ENCODE measurements around the gene F2R.
"Not testable (repeated sequence)": the region's sequence is repeated elsewhere in the genome, so short reads cannot be mapped to it uniquely, and the experiment has no call there.

F2R gene

DNA sequence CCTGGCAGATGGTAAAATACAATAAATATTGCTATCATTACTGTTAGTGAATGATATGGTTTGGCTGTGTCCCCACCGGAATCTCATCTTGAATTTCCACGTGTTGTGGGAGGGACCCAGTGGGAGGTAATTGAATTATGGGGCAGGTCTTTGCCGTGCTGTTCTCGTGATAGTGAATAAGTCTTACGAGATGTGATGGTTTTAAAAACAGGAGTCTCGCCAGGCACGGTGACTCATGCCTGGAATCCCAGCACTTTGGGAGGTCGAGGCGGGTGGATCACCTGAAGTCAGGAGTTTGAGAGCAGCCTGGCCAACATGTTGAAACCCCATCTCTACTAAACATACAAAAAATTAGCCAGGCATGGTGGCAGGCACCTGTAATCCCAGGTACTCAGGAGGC is 45.2 kb downstream of the F2R start:
- not testable (repeated sequence) for DNase-seq

DNA sequence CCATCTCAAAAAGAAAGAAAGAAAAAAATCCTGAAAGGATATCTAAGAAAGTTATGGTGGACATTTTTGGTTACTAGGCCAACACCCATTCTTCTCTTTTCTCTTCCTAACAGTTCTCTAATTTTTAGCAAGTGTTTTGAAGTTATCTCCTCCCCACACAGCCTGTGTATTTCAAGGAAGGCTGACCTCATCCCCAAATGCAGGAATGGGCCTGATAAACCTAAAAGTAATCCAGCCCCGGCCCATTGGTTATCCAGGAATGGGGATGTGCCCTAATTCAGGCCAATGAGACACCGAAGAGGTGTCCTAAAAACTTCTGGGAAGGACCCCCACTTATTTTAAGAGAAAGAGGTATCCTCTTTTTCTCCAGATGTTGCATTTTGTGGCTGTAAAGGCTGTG is 46.6 kb downstream of the F2R start:
- no peak for DNase-seq

DNA sequence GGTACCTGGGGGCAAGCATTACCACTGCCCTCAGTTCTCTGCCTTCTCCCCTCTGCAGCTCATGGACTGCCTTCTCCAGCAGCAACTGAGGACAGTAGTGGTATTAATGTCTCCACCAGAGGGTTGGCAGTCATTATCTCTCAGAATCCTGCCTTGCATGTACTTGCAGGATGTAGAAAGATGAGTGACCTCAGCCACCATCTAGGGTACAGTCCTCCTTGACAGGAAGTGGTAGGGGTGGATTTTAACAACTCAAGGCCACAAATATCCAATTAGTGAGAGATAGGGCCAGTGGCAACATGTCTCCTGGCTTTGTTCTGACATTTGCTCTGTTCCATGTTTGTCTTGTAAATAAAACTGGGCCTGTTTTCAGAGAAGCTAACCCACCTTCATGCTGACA is 47.2 kb downstream of the F2R start:
- no peak for DNase-seq

DNA sequence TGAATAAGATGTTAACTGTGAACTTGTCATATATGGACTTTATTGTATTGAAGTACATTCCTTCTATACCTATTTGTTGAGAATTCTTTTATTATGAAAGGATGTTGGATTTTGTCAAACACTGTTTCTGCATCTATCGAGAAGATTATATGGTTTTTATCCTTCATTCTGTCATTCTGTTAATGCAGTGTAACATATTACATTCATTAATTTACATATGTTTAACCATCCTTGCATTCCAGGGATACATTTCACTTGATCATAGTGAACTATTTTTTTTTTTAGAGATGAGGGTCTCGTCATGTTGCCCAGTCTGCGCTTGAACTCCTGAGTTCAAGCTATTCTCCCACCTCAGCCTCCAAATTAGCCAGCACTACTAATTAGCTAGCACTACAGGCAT is 48.4 kb downstream of the F2R start:
- DNase-seq, result no peak

DNA sequence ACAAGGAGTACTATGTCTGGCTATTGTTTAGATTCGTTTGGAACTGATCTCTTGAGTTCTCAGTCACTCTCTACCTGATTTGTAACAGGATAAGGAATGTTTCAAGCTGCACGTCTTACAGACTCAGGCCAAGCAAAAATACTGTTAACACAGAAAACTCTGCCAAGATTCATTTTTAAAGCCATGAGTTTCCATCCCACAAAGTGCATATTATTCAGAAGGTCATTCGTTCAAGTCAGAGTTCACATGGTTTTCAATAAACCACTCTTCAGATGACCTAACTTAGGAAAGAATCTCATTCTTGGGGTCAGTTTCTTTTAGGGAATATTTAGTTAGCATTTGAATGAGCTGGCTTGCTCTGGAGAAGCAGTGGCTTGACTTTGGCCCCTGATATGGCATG is 49.3 kb downstream of the F2R start:
- no peak for DNase-seq

DNA sequence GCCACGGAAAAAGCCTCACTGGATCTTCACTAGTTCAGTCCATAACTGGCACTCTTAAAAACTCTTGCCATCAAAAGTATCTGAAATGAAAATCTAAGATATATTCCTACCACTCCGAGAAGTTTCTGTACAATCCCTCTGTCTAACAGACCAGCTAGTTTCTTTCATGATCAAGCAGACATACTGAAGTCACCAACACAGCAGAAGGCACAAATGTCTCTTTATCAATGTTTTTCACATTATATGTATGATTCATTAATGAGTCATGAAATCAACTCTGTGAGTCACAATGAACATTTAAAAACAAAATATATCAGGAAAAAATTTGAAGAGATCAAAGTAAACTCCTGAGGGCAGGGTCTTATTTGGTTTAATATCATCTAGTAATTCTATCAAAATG is 50.8 kb downstream of the F2R start:
- no peak for DNase-seq

DNA sequence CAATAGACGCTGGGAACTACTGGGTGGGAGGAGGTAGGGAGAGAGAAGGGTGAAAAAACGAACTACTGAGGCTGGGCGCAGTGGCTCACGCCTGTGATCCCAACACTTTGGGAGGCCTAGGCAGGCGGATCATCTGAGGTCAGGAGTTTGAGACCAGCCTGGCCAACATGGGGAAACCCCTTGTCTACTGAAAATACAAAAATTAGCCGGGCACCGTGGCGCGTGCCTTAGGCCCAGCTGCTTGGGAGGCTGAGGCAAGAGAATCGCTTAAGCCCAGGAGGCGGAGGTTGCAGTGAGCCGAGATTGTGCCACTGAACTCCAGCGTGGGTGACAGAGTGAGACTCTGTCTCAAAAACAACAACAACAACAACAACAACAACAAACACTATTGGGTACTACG is 55.1 kb downstream of the F2R start:
- not testable (repeated sequence) for DNase-seq

DNA sequence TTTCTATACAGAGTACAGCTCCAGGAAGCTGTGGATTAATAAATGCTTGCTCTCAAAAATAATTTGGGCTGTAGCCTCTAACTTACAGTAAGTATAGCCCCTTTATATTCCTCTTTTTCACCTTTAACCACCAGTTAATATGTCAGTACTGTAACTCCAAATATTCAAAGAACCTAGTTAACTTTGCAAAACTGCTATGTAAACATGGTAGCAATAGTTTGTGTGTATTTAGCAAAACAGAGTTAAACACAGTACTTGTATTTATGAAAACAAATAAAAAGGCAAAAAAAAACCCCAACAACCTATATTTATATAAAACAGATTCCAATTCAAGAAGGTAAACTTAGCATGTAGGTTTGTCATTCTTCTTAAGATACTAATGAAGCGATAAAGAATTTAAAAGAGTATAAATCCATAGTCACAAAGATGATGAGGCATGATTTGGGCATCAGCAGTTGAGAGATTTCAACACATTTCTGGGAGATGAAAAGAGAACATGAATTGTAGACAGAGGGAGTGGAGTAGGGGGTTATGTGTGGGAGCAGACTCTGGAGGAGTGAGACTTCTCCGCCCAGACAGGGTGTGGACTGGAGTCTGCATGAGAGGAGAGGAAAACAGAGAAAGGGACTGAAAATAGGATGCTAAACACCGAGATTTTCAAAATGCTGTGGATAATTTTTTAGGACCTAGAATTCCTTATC is 55.9 kb downstream of the F2R start:
- DNase-seq, result no peak

DNA sequence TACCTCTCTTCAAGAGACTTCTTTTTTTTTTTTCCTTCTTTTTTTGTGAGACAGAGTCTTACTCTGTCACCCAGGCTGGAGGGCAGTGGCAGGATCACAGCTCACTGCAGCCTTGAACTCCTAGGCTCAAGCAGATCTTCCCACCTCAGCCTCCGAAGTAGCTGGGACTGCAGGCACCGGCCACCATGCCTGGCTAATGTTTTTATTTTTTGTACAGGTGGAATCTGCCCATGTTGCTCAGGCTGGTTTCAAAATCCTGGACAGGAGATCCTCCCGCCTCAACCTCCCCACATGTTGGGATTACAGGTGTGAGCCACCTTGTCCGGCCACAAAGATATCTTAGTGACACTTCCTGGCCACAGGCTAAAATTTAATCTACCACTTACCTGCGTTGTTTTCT is 60.0 kb downstream of the F2R start:
- DNase-seq, result no peak

DNA sequence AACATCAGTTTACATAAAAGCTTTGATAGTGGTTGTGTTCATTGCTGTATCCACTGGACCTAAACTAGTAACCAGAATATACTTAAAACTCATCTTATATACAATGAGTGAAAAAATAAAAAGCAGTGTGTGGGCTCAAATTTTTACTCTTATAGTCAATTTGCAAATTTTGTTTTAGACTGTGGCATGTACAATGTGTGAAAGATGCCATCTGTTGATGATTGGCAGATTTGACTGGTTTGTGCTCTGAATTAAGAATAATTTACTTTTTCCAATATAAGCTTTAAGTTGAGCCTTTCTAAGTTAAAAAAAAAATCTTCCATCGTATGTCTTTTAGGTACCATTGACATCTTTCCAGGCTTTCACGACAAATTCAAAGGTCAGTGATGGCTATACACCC is 60.5 kb downstream of the F2R start:
- DNase-seq, result no peak

DNA sequence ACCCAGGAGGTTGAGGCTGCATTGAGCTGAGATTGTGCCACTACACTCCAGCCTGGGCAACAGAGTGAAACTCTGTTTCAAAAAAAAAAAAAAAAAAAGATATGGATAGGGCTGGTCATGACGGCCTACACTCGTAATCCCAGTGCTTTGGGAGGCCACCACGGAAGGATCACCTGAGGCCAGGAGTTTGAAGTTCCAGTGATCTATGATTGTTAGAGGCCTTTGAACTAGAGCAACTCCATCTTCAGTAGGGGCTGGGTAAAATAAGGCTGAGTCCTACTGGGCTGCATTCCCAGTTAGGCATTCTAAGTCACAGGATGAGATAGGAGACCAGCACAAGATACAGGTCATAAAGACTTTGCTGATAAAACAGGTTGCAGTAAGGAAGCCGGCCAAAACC is 64.7 kb downstream of the F2R start:
- DNase-seq, result not testable (repeated sequence)

DNA sequence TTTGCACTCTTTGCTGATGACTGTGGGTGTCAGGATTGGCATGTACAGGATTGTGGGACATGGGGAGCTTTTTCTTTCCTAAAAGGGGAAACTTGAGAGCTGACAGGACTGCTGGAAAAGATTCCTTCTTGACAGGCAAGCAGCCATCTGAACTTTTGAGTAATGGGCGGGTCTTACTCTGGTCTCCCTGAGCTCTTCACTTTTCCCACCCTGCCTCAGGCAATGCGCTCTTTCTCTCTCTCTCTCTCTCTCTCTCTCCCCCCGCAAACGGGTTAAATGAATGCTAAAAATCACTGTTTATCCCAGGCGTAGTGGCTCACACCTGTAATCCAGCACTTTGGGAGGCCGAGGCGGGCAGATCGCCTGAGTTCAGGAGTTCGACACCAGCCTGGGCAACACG is 65.8 kb downstream of the F2R start:
- DNase-seq, result no peak

DNA sequence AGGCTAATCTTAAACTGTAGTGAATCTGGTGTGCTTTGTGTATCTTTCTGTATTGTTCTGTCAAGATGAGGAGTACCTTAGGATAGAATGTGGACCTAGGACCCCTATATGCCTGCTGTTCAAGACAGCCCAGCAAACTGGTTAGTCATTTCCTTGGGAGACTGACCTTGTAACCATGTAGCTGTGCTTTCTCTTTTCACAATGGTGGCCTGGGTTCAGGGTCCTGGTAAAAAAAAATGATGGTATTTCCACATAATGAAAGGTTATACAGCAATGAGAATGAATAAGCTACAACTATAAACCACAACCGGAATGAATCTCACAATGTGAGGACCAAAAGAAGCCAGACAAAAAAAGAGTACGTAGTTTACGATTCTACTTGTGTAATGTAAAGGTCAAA is 66.5 kb downstream of the F2R start:
- no peak for DNase-seq
